GM19193 (cell line): ENCODE results near the gene ATG7.

Experiments used
- POLR2A ChIP-seq: IDR thresholded peaks from 4 replicates; pipeline ENCODE4 v1.6.1; 2011; ENCODE audit not compliant: insufficient read depth, insufficient read length; ENCODE audit errors: extremely low read depth

The ATG7 gene

GRCh38 chr3:11434017-11434526 is 161.9 kb downstream of the ATG7 start:
- TF ChIP-seq POLR2A: no peak

GRCh38 chr3:11434563-11435096 is 162.4 kb downstream of the ATG7 start:
- TF ChIP-seq POLR2A: no peak

GRCh38 chr3:11435440-11436165 is 163.4 kb downstream of the ATG7 start:
- no peak for TF ChIP-seq POLR2A

- TF ChIP-seq POLR2A: no peak
Observed at GRCh38 chr3:11436775-11437174, 164.6 kb downstream of the ATG7 start.

GRCh38 chr3:11437506-11437905 is 165.3 kb downstream of the ATG7 start:
- TF ChIP-seq POLR2A: no peak

- TF ChIP-seq POLR2A: no peak
Observed at GRCh38 chr3:11438646-11439045, 166.4 kb downstream of the ATG7 start.

- no peak for TF ChIP-seq POLR2A
Observed at GRCh38 chr3:11444404-11444803, 172.2 kb downstream of the ATG7 start.

GRCh38 chr3:11445883-11446282 is 173.7 kb downstream of the ATG7 start:
- TF ChIP-seq POLR2A: no peak

- TF ChIP-seq POLR2A: no peak
Observed at GRCh38 chr3:11447584-11448200, 175.5 kb downstream of the ATG7 start.

- TF ChIP-seq POLR2A: no peak
Observed at GRCh38 chr3:11450015-11450414, 177.8 kb downstream of the ATG7 start.

- no peak for TF ChIP-seq POLR2A
Observed at GRCh38 chr3:11452312-11452711, 180.1 kb downstream of the ATG7 start.

GRCh38 chr3:11452885-11453847 is 181.0 kb downstream of the ATG7 start:
- no peak for TF ChIP-seq POLR2A

- TF ChIP-seq POLR2A: no peak
Observed at GRCh38 chr3:11455956-11456355, 183.8 kb downstream of the ATG7 start.

- TF ChIP-seq POLR2A: no peak
Observed at GRCh38 chr3:11457135-11457534, 184.9 kb downstream of the ATG7 start.

GRCh38 chr3:11459186-11459824 is 187.1 kb downstream of the ATG7 start:
- TF ChIP-seq POLR2A: no peak

GRCh38 chr3:11461226-11461625 is 189.0 kb downstream of the ATG7 start:
- TF ChIP-seq POLR2A: no peak
